HG03460 (cell line): ENCODE measurements around the gene GGT6.
"Not testable (repeated sequence)": the region's sequence is repeated elsewhere in the genome, so short reads cannot be mapped to it uniquely, and the experiment has no call there.

Experiments used
- ATAC-seq: cut with Tn5 transposase; IDR thresholded peaks from one replicate; pipeline ENCODE4 v1.9.1; 2021; ENCODE audit not compliant: unreplicated experiment

GGT6 gene

GRCh38 chr17:4592240-4593005 is 32.0 kb upstream of the GGT6 start:
- ATAC-seq, result no peak

- ATAC-seq, result no peak
Measured at GRCh38 chr17:4591529-4591928, 31.2 kb upstream of the GGT6 start.

GRCh38 chr17:4590981-4591453 is 30.6 kb upstream of the GGT6 start:
- no peak for ATAC-seq

GRCh38 chr17:4590042-4590441 is 29.7 kb upstream of the GGT6 start:
- ATAC-seq, result not testable (repeated sequence)

- no peak for ATAC-seq
Measured at GRCh38 chr17:4588898-4589625, 28.7 kb upstream of the GGT6 start.

GRCh38 chr17:4588391-4588790 is 28.0 kb upstream of the GGT6 start:
- no peak for ATAC-seq

GRCh38 chr17:4587803-4588202 is 27.4 kb upstream of the GGT6 start:
- ATAC-seq, result no peak

- no peak for ATAC-seq
Measured at GRCh38 chr17:4587195-4587594, 26.8 kb upstream of the GGT6 start.

- ATAC-seq, result no peak
Measured at GRCh38 chr17:4586043-4586442, 25.7 kb upstream of the GGT6 start.

- no peak for ATAC-seq
Measured at GRCh38 chr17:4585638-4585994, 25.2 kb upstream of the GGT6 start.

- no peak for ATAC-seq
Measured at GRCh38 chr17:4584917-4585637, 24.7 kb upstream of the GGT6 start.

GRCh38 chr17:4584101-4584916 is 23.9 kb upstream of the GGT6 start, which contains the start of gene SMTNL2:
TSS of gene SMTNL2 (plus strand) at chr17:4584529. CDS start at chr17:4584606, 77 bp downstream.
- no peak for ATAC-seq

GRCh38 chr17:4583782-4584100 is 23.4 kb upstream of the GGT6 start:
- ATAC-seq, result no peak

GRCh38 chr17:4583206-4583605 is 22.8 kb upstream of the GGT6 start:
- ATAC-seq, result no peak

- no peak for ATAC-seq
Measured at GRCh38 chr17:4582691-4583090, 22.3 kb upstream of the GGT6 start.

GRCh38 chr17:4582101-4582501 is 21.7 kb upstream of the GGT6 start:
- no peak for ATAC-seq

- ATAC-seq, result no peak
Measured at GRCh38 chr17:4580291-4580690, 19.9 kb upstream of the GGT6 start.

GRCh38 chr17:4579678-4580077 is 19.3 kb upstream of the GGT6 start:
- ATAC-seq, result no peak

GRCh38 chr17:4578349-4578748 is 18.0 kb upstream of the GGT6 start:
- ATAC-seq, result not testable (repeated sequence)

- ATAC-seq, result no peak
Measured at GRCh38 chr17:4577386-4577993, 17.1 kb upstream of the GGT6 start.
